SK-N-MC (cell line): Measurements from ENCODE around the gene LGI4.

ENCODE experiments used
- EZH2 ChIP-seq: fragments of 200-600 bp; sonication (generic); IDR thresholded peaks from one replicate; pipeline ENCODE4 v1.6.1; 2017; ENCODE audit warnings: antibody characterized with exemption
- FOXP2 ChIP-seq: optimal IDR thresholded peaks from 2 replicates; pipeline ENCODE3; 2011; ENCODE audit warnings: mild to moderate bottlenecking, moderate library complexity; ENCODE audit not compliant: insufficient read depth; ENCODE audit errors: extremely low read length, control extremely low read depth
- POLR2AphosphoS5 ChIP-seq: IDR thresholded peaks from 2 replicates; pipeline ENCODE4 v1.6.1; 2012; ENCODE audit warnings: mild to moderate bottlenecking, low read depth, low read length, borderline replicate concordance

DNA sequence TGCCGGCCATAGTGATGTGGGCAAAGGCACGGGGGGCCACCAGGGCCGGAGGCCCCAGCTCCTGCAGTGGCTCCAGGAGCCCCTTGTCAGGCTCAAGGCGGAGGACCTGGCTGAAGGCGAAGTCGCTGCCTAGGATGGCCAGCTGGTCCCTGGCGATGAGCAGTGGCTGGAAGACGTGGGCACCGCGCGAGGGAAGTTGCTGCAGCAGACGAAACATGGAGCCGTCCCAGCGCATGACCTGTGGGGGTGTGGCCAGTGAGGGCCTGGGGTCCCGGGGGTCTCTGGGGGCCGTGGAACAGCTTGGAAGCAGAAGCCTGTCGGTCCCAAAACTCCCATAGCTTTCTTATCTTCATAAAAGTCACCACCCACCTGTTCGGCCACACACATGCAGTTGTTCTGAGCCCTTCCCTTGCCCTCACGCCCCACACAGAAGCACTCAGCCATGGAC is 9.6 kb downstream of the LGI4 start:
- TF ChIP-seq EZH2 (no peak), POLR2AphosphoS5 (no peak), FOXP2 (no peak)
